NCI-H2107 (cell line): ENCODE measurements around the gene SMCO3.
"Not testable (repeated sequence)": the region's sequence is repeated elsewhere in the genome, so short reads cannot be mapped to it uniquely, and the experiment has no call there.

Experiments used
- DNase-seq: peaks from one replicate; lab custom pipeline; 2025; lab: John Stamatoyannopoulos, UW

The SMCO3 gene

GRCh38 chr12:14774074-14774905 is 39.7 kb downstream of the SMCO3 start:
- DNase-seq: no peak

- DNase-seq: no peak
Measured at GRCh38 chr12:14773685-14774073, 40.3 kb downstream of the SMCO3 start.

- DNase-seq: no peak
Measured at GRCh38 chr12:14772946-14773345, 41.0 kb downstream of the SMCO3 start.

- DNase-seq: no peak
Measured at GRCh38 chr12:14771651-14772137, 42.3 kb downstream of the SMCO3 start.

- DNase-seq: peak; percentile 86
Measured at GRCh38 chr12:14770496-14771461, 43.2 kb downstream of the SMCO3 start.

- peak; percentile 83 for DNase-seq
Measured at GRCh38 chr12:14769969-14770495, 44.0 kb downstream of the SMCO3 start.

- DNase-seq: peak; percentile 6
Measured at GRCh38 chr12:14769466-14769968, 44.5 kb downstream of the SMCO3 start.

- DNase-seq: no peak
Measured at GRCh38 chr12:14768823-14769405, 45.1 kb downstream of the SMCO3 start.

GRCh38 chr12:14767617-14768016 is 46.4 kb downstream of the SMCO3 start:
- no peak for DNase-seq

- DNase-seq: no peak
Measured at GRCh38 chr12:14766649-14767215, 47.2 kb downstream of the SMCO3 start.

GRCh38 chr12:14766020-14766419 is 48.0 kb downstream of the SMCO3 start:
- not testable (repeated sequence) for DNase-seq

- DNase-seq: no peak
Measured at GRCh38 chr12:14765398-14765797, 48.6 kb downstream of the SMCO3 start.

GRCh38 chr12:14759711-14760280 is 54.2 kb downstream of the SMCO3 start:
- not testable (repeated sequence) for DNase-seq

- DNase-seq: no peak
Measured at GRCh38 chr12:14756334-14757143, 57.4 kb downstream of the SMCO3 start.
